GM19397 (cell line): Measurements from ENCODE around the gene MSRB1.
"Not testable (repeated sequence)": the region's sequence is repeated elsewhere in the genome, so short reads cannot be mapped to it uniquely, and the experiment has no call there.

Experiments used
- ATAC-seq: cut with Tn5 transposase; IDR thresholded peaks from one replicate; pipeline ENCODE4 v1.9.1; 2021; ENCODE audit warnings: mild to moderate bottlenecking, moderate library complexity; ENCODE audit not compliant: unreplicated experiment

The MSRB1 gene

DNA sequence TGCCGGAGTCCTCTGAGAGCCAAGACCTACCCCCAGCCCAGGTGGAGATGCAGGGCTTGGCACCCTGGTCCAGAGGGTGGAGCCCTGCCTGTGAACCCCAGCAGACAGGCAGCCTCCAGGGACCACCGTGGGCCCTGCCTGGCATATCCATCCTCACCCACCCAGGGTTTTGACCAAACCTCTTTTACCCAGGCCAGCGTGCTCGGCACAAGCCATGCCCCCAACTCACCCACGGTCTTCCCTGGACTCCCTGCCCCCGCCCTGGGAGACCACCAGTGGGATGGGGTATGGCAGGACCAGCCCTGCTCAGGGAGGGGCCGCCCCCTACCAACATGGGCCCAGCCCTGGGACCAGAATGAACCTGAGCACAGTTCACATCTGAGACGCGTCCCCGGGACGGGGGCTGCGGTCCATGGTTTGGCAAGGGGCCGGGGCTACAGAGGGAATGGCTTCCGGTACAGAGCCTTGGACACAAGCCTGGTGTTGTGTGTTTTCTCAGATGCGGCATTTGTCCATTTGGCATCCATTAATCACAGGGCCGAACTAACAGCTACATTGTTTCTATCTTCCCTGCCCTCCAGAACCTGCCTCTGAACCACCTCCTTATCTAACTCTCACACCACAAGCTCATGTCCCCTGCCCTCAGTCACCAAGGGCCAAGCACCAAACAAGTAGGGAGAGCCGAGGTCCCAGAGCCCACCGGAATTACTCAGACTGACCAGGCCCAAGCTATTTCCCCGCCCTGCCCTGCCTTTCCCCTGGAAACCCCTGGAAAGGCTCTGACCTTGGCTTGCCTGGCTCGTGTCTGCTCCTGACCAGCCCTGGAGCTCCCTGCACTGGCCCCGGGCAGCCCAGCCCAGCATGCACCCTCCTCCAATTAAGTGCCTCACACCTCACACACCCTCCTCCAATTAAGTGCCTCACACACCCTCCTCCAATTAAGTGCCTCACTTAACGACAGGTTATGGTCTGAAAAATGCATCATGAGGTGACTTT lies 38.9 kb downstream of the MSRB1 start:
- no peak for ATAC-seq

GRCh38 chr16:1903220-1903574 lies 39.8 kb downstream of the MSRB1 start:
- ATAC-seq, result no peak

DNA sequence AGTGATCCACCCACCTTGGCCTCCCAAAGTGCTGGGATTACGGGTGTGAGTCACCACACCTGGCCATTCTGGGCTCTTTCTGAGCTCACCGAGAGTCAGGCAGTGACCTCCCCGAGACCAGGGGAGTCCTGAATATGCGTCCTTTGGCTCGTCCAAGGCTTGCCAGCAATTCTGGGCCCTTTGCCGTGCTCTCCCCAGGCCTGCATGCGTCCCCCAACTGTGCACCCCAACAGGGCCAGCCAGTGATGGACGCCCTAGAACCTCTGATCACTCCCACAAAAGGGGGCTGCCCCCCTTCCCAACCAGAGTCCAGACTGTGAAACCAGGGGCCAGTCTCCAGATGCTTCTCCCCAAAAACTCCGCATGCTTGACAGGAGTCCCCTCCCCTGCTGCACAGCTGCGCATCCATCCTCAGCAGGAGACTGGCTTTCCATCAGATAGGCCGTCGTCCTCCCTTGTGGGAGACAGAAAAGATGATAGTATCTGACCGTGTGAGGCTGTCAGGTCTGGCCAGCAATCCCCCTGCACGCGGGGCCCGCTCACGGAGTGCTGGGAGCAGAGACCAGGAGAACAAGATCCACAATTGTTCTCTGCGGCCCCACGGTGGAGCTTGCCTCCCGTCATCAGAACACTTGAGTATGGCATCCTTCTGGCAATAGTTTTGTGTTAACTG lies 40.3 kb downstream of the MSRB1 start:
- no peak for ATAC-seq

GRCh38 chr16:1900452-1900774 lies 42.6 kb downstream of the MSRB1 start:
- ATAC-seq, result no peak

DNA sequence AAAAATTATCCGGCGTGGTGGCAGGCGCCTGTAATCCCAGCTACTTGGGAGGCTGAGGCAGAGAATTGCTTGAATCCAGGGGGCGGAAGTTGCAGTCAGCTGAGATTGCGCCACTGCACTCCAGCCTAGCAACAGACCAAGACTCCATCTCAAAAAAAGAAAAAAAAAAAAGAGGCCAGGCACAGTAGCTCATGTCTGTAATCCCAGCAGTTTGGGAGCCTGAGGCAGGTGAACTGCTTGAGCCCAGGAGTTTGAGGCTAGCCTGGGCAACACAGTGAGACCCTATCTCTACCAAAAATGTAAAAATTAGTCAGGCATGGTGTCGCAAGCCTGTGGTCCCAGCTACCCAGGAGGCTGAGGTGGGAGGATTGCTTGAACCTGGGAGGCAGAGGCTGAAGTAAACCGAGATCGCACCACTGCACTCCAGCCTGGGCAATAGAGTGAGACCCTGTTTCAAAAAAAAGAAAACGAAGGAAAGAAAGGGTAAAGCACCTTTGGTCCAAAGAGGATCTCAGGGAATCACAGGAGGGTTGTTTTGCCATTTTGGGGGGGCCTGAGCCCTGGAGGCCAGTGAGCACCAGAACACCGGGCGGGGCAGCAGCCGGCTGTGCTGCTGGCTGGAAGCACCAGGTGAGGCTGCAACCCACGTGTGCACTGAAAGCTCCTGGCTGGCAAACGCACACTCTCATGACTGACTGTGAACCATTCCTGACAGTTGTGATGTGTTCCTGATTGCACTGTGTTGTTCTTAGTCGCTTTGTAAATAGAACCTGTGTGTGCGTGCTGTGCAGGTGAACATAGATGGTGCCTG lies 43.2 kb downstream of the MSRB1 start:
- no peak for ATAC-seq

DNA sequence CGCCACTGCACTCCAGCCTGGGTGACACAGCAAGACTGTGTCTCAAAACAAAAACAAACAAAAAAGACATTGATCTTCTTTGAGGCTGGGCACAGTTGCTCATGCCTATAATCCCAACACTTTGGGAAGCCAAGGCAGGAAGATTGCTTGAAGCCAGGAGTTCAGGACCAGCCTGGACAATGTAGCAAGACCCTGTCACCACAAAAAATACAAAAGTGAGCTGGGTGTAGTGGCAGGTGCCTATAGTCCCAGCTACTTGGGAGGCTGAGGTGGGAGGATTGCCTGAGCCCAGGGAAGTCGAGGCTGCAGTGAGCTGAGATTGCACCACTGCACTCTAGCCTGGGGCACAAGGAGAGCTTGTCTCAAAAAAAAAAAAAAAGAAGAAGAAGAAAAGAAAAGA lies 45.3 kb downstream of the MSRB1 start:
- not testable (repeated sequence) for ATAC-seq

DNA sequence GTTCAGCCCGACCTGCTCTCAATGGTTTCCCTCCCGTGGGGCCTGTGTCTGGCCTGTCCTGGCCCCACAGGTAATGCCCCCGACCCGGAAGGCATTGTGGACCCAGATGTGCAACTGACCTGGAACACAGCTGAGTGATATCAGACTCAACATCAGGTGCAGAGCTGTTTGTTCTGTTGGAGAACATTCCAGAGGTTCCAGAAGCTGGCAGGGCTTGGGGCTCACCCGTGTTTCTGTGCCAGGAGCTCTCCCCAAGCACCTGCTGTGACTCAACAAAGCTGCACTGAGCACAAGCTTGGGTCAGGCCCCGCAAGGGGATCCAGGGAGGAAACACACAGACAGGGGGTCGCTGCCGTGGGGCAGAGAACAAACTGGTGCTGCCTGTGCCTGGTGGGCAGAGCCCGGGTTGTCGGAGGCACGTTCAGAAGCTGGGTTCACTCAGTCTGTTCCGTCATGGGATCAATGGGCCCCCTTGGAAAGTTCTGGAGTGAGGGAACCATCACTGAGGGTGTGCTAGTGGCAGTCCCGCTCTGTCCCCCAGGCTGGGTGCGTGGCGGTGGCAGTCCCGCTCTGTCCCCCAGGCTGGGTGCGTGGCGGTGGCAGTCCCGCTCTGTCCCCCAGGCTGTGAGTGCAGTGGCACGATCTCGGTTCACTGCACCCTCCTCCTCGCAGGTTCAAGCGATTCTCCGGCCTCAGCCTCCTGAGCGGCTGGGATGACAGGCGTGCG lies 46.9 kb downstream of the MSRB1 start:
- ATAC-seq, result no peak

DNA sequence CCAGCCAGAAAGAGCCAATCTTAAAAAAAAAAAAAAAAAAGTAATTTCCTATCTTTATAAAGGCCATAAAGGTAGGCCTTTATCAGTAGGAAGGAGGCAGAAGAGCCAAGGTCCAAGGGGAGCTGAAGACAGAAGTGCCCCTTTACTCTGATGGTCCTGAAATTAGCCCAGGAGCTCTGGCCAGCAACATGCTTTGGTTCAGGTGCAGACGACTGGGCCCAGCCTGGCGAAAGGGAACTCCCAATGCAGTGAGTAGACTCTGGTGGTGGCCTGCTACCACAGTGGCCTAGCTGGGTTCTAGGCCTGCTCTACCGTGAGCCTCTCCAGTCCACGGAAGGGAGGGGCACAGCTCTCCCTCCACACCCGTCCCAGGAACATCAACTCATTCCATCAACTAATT lies 47.9 kb downstream of the MSRB1 start:
- ATAC-seq, result no peak

- no peak for ATAC-seq
These were observed 52.3 kb downstream of the MSRB1 start for GRCh38 chr16:1890708-1891050.

- ATAC-seq, result no peak
These were observed 52.8 kb downstream of the MSRB1 start for GRCh38 chr16:1890024-1890707.
